GM19372 (cell line): ENCODE results near the gene EMP2.

Experiments used
- ATAC-seq: cut with Tn5 transposase; IDR thresholded peaks from one replicate; pipeline ENCODE4 v1.9.1; 2021; ENCODE audit warnings: mild to moderate bottlenecking, low read depth, moderate library complexity; ENCODE audit not compliant: unreplicated experiment

The EMP2 gene

DNA sequence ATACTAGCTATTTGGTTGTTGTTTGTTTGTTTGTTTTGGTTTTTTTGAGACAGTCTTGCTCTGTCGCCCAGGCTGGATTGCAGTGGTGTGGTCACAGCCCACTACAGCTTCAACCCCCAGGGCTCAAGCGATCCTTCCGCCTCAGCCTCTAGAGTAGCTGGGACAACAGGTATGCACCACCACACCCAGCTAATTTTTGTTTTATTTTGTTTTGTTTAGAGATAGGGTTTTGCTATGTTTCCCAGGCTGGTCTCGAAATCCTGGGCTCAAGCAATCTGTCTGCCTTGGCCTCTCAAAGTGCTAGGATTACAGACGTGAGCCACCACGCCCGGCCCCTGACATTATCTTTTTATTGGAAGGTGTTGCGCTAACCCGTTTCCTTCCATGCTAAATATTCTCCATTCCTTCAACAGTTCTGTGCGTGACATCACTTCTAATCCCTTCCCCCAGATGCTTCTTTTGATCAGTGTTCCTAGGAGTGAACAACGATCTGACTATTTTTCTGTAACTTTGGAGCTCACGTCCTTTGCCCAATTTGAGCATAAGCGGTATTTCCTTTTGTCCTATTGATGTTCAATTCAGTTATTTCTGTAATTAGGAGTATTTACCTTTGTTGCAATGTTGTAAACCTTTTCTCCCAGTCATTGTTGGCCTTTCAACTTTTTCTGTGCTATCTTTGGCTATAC, 30.2 kb upstream of the EMP2 start:
- ATAC-seq: no peak

DNA sequence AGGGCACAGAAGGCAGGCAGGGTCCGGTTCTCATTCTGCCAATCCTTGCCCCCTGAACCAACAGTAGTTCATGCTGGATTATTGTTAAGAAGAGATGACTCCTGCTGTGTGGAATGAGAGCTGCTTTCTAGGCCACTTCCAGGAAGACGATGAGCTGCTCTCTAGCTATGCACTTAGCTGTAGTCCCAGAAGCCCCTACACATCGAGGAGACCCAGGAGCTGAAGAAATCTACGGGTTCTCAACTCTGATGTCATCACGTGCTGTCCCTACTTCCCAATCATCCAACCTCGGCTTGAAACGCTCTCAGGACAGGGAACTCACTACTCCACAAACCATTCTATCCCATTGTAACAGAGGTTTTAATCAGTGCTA, 29.0 kb upstream of the EMP2 start:
- ATAC-seq: no peak

- ATAC-seq: no peak
These were observed 28.4 kb upstream of the EMP2 start for GRCh38 chr16:10608687-10609401.

GRCh38 chr16:10607157-10607556, 26.8 kb upstream of the EMP2 start:
- ATAC-seq: no peak

DNA sequence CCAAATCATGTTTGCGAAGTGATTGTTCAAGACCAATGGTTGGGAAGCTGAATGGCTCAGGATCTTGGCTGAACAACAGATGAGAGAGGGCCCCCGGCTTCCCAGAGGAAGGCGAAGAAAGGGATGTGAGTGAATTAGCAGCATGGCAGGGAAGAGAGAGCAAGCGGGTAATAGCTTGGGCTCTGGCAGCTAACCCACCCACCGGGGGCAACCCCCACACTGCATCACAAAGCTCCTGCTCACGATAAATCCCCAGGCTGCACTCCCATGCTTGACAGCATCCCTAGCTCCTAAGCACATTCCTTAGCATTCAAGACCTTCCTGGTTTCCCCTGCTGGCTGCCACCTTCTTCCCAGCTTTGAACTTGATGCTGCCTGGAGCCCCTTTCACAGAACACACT, 26.2 kb upstream of the EMP2 start:
- no peak for ATAC-seq

GRCh38 chr16:10605636-10606035, 25.2 kb upstream of the EMP2 start:
- ATAC-seq: no peak

DNA sequence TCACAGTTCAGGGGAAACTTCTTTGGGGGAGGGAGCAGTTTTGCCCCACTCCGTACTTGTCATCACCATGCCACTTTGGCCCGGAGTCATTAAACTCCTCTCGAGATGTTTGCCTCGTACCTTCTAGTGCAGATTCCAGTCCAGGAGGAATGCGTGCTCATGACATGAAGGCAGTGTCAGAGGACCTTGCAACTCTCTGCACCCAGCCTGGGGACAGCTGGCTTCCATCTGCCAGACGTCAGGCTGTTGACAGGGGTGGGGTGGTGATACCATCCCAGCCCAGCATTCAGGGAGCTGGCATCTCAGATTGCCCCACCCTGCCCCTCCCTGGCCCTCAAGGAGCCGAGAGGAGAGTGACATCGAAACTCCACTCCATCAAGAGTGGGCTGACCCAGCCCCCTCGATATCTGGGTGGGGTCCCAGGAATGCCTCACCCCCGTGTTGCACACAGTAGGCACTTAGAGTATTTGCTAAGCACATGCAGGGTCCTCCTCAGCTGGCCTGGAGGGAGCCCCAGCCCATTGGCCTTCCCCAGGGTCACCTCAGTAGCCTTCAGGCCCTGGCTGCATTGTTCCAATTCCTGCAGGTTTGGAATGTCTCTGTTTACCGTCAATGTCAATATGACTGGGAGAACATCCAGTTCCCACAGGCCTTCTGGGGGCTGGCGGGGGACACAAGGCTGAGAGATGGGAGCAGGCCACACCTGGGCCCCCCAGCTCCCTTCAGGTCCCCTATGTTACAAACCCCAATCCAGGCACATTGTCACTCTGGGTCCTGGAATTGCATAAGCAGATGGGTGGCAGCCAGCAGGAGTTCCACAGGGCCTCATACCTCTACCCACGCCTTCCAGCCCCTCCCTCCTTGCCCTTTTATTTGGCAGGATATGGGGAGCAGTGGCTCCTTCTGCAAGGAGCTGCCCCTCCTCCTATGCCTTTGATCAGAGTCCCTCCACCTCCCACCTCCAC, 21.3 kb upstream of the EMP2 start:
- ATAC-seq: no peak

DNA sequence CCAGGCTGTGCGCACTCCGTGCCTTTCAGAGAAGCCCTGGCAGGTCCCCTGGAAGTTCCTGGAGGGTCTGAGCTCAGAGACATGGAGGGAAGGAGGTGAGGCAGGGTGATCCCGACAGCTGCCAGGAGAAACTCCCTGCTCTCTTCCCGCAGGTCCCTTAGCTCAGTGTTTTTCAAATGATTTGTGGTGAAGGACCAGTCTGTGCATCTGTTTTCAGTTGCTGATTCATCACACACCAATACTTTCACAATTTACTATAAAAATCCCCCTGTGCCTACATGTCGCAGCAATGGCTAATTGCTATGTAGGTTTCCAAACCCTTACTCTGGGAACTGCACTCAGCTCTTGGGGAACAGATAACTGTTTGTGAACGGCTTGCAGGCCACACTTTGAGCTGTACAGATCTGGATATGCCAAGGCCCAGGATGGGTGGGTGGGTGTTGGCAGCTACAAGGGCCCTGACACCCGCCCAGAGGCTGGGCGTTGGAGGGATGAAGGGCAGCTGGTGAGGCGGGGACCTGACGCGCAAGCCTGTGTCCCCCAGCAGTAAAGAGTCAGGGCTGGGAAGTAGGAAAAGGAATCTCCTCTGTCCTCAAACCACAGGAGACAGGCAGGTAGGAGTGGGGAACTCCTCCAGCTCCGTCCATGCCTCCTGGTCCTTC, 20.5 kb upstream of the EMP2 start:
- ATAC-seq: no peak

DNA sequence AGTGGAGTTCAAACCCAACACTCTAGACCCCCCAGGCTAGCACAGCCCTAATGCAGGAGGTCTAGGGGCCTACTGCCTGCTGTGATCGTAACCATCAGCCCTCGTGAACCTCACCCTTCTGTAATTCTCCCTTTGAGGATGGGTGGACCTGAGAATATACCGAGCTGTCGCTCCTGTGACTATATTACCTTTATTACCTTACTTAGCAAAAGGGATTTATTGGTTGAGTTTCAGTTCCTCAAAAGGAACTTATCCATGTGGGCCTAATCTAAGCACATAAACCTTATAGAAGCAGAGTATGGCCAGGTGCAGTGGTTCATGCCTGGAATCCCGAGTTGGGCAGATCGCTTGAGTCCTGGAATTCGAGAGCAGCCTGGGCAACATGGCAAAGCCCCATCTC, 19.2 kb upstream of the EMP2 start:
- no peak for ATAC-seq

DNA sequence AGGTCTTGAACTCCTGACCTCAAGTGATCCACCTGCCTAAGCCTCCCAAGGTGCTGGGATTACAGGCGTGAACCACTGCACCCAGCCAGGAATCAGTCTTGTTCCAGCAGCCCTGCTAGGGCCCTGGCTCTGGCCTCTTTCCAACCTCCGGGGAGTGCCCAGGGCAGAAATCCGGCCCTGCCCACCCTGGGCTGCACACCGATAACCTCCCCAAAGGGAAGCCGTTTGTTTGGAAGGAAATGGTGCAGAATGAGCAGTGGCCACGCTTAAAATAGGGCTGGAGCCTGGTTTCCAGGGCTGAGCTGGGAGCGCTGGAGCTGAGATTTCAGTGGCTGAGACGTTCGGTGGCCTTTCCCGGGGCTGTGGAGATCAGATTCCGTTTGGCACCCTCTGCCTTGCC, 17.8 kb upstream of the EMP2 start:
- ATAC-seq: no peak

GRCh38 chr16:10597187-10597601, 16.8 kb upstream of the EMP2 start:
- no peak for ATAC-seq

DNA sequence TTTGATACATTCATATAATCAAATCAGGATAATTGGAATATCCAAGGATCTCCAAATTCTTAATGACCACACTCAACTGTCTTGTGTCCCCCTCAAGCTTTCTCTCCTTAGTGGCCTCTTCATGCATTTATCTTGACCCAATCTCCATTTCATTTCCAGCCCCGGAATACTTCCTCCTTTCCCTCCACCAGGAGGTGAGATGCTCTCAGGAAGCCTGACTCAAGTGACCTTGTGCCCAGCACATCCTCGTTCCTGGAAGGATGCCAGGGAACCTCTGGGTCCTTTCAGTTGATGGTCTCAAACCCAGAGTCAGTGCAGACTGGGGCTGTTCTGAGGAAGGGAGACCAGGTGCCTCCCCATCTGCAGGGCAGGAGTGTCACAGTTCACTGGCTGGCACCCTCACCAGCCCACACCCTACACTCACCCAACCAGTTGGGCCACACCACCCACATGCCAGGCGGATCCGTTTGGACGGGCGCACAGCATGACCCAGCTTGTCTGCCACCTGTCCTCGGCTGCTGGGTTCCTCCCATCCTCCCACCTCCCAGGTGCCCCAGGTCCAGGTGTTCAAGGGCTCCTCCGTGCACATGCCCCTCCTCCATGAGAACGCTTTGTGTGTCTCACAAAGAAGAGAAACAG, 14.0 kb upstream of the EMP2 start:
- no peak for ATAC-seq

DNA sequence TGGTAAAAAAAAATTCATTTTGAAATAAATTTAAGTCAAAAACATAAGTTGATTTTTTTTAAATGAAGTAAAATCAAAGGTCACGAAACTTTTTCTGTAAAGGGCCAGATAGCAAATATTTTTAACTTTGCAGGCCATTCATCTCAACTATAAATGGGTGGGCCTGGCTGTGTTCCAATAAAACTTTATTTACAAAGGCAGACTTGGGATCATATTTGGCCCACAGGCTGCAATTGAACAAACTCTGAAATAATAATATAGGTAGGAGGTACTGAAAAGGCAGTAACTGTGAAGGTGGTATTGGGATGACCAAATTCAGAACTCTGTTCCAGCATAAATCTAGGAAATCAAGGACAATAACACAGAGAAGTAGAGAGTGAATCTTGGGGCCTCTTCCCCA, 12.2 kb upstream of the EMP2 start:
- ATAC-seq: no peak

DNA sequence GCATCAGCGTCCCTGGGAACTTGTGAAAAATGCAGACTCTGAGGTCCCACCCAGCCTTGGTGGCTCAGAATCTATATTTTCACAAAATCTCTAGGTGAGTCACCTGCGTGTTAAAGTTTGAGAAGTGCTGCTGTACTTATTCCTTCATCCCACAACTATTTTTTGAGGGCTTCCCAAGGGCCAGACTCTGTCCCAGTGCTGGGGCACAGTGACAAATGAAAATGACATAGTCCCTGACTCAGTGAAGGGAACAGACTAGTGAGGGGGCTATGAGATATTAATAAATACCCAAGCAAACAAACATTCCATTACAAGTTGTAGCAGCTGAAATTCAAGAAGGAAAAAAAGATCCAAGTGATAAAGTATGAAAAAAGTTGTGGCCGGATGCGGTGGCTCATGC, 9.9 kb upstream of the EMP2 start:
- no peak for ATAC-seq

- ATAC-seq: no peak
These were observed 8.7 kb upstream of the EMP2 start for GRCh38 chr16:10589109-10589508.

DNA sequence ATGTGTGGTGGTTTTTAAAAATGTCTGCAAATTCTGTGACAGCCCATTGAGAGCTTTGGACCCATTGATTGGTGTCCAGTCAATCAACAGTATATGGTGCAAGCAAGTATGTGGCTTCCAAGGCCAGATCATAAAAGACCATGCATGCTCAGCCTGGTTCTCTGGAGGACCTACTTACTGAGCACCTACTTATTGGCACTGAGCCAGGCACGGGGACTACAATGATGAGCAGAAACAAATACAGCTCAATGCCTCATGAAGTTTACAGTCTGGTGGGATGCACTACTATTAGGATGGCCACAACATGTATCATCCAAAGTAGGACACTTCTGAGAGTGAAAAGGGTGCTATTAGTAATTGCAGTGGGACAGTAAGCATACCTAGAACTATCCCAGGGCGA, 7.2 kb upstream of the EMP2 start:
- no peak for ATAC-seq

DNA sequence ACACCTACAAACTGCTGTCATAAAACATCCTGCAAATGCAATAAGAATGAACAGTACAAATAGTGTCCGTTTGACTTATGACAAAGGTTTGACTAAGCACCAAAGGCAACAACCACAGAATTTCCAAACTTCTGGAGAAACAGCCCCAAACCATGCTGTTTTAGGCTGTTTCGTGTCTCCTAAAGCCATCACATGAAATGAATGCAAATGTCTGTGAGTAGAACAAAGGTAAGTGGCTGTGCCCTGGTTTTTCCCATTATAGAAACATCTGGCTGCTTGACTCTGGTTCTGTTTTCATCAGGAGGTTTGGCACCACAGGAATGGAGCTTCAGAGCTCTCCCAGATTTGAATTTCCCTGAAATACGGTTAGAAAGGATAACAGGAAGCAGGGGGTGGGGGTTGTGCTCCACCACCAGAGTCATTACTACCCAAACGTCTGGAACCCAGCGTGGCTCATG, 4.6 kb upstream of the EMP2 start:
- ATAC-seq: no peak

DNA sequence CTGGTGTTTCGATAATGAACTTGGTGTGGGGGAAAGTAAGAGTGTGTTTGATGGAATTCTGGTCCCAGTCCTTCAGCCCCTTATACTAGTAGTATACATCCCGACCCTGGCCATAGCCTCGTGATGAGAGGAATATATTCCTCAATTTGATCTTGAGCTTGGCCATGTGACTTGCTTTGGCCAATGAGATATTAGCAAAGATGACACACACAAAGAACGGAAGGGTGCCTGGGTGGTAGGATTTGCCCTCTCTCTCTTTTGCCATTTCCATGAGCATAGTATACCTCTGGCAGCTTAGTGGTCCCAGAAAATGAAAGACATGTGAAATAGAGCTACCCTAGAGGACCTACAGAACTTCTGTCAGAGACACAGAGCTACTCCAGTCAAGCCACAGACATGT, 2.9 kb upstream of the EMP2 start:
- no peak for ATAC-seq

DNA sequence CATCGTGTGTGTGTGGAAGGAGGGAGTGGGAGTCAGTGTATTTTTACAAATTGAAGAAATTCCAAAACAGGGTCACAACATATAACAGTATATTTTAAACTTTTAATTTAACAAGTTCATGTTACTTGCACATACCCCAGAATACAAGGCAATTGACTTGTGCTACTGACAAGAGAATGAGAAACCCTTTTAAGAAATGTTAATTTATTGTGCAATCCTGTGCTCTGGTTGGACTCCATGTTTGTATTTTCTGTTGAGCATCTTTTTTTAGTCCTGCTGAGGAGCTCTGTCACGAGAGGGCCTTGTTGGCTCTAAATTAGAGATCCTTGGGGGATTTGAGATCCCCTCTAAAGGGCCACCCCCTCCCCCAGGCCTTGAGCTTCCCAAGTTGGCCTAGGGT, 1.1 kb upstream of the EMP2 start:
- ATAC-seq: no peak

GRCh38 chr16:10580883-10581247, 467 bp upstream of the EMP2 start:
- no peak for ATAC-seq
